Stimulated activated CD8-positive, alpha-beta memory T cell treated with anti-CD3 and anti-CD28 coated beads, Interleukin-12 subunit alpha, Interleukin-12 subunit beta, amount 100 ng/mL, for 1 hour (primary cell): ENCODE results near the gene FZD2.
"Not testable (repeated sequence)": the region's sequence is repeated elsewhere in the genome, so short reads cannot be mapped to it uniquely, and the experiment has no call there.

Source experiments
- DNase-seq: peaks from one replicate; pipeline ENCODE4 v3.0.0-alpha.2; 2020; ENCODE audit warnings: low read depth

FZD2 gene

DNA sequence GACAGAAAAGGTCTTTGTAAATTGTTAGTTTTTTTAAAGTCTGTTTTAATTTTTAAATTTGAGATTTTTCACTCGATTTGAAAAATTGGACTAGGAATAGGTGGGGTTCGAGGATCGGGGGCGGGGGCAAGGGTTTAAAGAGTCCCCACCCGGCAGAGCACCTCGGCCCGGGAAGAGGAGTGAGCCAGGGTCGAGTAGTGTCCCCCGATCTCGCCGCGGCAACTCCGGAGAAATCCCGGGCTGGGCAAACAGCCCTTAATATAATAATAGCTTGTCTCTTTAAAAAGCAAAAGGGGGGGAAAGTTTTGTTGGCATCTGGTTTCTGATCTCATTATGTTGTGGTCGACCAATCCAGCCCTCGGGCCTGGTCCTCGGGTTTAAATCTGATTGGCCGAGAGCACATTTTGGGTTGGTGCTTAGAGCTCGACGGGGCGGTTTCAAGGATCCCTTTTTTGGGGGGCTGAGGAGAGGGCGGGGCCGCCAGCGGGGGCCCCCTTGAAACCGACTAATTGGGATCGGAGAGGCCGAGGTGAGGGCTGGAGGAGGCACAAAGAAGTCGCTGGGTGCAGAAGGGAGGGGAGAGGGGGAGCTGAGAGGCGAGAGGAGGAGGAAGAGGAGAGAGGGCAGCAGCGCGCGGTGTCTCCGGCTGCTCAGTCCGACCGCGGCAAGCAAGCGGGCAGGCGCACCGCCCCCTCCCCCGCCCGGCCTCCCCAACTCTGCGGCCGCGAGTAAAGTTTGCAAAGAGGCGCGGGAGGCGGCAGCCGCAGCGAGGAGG is at the start of gene FZD2:
Gene FZD2 (plus strand): TSS at position 653 of the 775 bp plus-strand sequence. CDS start 205 bp downstream, outside the sequence.
- DNase-seq, result peak; percentile 42

DNA sequence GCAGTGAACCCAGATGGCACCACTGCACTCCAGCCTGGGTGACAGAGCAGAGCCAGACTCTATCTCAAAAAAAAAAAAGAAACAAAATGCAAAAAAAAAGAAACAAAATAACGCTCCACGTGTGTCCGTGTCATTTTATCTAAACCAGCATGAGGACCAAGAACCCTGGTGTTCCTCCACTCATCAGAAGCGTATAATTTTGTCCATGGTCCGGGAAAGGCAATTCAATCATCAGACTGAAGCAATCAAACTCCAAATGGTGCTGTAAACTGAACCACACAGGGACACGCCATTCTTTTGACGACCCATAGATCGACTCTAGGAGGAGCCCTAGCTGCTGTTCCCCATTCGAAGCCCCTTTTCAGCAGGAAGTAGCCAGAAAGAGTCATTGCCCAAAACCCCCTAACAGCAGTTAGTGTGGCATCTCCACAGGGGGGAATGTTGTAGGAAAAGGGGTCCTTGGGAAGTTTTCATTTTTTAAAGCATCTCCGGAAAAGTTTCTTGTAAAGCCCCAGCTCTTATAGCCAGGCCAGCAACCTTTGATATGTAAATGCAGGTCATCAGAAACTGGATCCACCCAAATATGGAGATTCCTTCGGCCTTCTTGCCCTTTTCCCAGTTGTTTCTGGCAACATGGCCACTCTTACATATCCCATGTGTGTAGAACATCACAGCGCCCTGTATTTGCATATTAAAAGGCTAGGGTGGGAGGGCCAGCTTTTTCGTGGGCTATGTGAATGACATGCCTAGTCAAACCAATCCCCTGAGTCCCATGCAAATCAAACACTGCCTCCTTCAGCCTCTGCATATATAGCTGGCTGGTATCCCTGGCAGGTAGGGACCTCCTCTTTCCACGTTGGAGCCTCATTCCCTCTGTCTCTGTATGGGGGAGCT is 45.8 kb upstream of the FZD2 start:
- DNase-seq, result not testable (repeated sequence)

DNA sequence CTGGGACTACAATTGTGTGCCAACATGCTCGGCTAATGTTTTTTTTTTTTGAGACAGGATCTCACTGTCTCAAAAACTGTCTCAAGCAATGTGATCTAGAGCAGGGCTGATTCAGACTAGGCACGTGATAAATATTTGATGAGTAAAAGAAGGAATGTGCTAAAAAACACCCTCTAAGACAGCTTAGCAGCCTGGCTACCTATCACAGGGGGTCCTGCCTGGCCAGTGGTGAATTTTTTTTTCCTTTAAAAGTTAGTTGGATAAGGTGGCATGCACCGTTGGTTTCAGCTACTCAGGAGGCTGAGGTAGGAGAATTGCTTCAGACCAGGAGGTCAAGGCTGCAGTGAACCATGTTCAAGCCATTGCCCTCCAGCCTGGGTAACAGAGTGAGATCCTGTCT is 39.3 kb upstream of the FZD2 start:
- no peak for DNase-seq

DNA sequence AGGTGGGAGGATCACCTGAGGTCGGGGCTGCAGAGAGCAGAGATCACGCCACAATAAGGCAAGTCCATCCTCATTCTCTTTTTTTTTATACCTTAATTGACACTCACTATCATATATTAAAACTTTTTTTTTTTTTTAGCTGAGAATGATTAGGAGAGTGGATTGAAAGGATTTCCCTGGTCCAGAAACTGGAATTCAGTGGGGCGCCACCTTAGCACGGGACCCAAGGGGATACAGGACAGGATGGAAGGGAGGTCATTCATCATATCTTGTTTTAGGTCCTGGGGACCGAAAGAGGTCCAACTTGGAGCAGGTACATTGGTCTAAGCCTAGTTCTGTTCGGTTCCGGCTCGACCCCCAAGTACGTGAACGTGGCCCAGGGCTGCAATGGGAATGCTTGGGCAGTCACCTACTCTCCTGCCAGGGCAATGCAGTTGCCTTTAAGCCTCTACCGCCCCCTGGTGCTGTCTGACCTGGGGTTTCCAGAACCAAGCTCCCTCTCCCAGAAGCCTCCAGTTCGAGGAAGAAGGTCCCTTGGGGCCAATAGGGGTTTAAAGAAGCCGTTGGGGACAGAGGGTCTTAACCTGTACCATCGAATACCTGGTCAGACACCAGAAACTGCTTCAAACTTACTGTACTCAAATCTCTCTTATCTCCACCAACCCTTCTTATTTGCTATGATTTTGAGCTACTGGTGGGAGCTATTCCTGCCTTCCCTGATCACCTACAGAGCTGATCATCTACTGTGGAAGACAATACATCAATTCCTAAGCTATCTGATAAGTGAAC is 34.2 kb upstream of the FZD2 start:
- peak; percentile 20 for DNase-seq

DNA sequence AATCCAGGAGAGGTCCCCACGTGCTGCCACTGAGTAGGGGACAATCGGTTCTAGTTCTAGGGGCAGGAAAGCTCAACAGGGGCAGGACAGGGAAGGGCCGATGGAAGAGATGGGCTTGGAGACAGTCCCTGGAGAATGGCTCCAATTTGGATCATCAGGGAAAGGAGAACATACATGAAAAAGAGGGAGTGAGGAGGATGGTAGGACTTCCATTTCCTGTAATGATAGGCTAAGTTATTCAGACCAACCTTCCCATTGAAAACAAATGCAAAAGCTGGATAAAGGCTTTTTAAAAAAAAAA is 33.7 kb upstream of the FZD2 start:
- no peak for DNase-seq

DNA sequence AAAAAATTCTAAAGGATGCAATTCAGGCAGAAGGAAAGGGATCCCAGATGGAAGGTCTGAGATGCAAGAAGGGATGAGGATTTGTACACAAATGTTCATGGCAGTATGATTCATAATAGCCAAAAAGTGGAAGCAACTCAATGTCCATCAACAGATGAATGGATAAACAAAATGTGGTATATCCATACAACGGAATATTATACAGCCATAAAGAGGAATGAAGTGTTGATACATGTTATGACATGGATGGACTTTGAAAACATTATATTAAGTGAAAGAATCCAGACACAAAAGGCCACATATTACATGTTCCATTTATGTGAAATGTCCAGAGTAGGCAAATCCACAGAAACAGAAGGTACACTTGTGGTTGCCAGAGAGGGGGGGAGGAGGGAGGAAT is 30.2 kb upstream of the FZD2 start:
- no peak for DNase-seq

DNA sequence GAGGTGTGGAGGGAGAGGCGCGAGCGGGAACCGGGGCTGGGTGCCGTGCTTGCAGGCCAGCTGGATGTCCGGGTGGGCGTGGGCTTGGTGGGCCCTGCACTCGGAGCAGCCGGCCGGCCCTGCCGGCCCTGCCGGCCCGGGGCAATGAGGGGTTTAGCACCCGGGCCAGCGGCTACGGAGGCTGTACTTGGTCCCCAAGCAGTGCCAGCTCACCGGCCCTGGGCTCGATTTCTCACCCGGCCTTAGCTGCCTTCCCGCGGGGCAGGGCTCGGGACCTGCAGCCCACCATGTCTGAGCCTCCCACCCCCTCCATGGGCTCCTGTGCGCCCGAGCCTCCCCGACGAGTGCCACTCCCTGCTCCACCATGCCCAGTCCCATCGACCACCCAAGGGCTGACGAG is 29.3 kb upstream of the FZD2 start:
- DNase-seq, result no peak

DNA sequence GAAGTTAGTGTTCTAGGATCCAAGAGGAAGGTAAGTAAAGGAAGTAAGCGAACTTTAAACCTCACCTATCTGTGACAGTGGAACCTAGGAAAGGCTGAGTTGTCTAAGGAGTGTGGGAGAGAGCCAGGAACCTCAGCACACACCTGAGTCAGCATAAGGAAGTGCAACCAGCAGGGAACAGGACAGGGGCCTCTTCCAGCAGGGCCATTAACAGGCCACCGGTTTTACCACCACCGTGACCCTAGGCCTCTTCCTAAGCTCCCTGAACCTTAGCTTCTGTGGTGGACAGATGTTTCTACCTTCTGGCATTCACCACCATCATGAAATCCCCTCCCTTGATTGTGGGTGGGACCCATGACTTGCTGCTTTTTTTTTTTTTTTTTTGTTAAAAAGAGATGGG is 27.4 kb upstream of the FZD2 start:
- no peak for DNase-seq

DNA sequence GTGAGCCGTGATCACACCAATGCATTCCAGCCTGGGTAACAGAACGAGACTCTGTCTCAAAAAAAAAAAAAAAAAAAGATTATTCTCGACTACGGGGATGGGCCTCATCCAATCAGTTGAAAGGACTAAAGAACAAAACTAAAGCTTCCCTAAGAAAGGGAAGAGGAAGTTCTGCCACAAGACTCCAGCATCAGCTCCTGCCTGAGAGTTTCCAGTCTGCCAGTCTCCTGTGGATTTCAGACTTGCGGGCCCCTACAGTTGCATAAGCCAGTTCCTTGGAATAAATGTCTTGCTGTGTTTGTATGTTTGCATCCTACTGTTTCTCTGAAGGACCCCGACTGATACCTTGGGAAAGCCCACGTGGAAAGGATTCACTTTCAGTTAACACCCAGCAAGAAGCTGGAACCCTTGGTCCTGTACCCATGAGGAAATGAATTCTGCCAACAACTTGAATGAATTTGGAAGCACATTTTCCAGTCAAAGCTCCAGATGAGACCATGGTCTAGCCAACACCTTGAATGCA is 26.3 kb upstream of the FZD2 start:
- DNase-seq, result no peak

DNA sequence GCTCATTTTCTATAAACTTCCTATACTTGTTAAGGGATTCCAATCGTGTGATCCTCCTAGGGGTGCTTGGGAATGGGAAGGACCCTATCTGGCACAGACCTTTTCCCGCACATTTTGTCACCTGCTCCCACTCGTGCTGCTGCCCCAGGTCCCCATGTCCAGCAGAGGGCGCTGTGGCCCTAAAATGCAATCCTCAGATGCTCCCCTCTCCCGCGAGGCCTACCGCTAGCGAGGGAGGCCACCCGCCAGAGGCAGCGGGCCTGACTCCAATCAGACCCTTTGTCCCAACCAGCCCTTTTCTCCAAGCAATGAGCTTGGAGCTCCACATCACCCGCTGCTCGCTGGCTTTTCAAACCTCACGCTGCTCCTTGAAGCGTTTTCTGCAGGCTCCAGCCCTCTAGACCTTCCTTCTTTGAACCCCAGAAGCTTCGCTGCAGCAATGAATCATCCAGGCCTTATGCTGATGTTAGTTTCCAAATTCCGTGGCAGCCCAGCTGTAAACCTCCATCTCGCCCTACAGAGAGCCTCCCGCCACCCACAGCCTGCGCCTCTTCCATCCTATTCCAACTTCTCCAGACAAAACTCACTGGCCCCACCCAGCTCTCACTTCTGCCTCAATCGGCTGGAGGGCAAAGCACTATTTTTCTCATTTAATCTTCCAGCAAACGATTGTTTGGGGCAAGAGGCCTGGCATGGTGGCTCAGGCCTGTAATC is 23.6 kb upstream of the FZD2 start:
- peak; percentile 80 for DNase-seq

DNA sequence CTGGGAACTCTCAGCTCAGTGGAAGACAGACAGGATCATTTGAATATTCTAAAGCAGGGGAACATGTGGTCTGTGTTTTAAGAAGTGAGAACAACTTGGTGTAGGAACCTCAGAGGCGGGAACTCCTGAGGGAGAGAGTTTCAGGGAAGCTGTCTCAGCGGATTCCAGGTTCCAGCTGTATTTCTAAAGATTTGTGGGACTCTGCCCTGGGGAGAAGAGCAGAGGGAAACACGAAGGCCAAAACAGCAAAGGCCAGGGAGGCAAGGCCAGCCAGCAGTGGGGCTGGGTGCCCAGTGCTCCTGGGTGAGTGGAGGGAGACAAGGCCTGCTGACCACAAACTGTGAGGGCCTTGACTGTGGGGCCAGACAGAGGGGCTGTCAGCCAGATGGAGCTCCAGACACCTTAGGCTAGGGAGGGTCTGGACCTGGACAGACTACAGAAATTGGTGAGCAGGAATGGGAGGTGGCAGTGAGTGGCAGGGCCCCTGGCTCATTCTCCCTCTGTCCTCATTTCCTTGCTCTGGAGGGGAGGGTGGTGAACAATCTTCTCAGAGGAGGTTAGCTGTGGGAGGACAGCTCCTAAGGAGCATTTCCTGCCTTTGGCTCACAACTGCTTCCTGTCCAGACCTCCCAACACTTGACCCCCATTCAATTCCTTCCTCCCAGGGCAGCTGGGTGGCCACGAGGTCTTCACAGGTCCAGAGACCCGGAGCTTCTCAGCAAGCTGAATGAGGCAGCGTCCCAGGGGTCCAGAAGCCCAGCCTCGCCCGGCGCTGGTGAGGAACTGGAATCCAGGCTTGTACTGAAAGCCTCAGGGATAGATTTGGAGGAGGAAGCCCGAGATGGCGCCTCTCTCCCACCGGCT is 21.0 kb upstream of the FZD2 start:
- no peak for DNase-seq

DNA sequence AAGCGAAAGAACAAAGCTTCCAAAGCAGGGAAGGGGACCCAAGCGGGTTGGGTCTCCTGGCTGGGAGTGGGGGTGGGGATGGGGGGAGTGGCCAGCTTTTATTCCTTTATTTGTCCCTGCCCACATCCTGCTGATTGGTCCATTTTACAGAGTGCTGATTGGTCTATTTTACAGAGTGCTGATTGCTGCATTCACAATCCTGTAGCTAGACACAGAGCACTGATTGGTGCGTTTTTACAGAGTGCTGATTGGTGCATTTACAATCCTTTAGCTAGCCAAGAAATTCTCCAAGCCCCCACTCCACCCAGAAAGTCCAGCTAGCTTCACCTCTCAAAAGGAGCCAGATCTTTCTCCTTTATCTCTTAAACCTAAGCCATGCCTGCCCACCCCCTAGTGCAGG is 19.4 kb upstream of the FZD2 start:
- not testable (repeated sequence) for DNase-seq

DNA sequence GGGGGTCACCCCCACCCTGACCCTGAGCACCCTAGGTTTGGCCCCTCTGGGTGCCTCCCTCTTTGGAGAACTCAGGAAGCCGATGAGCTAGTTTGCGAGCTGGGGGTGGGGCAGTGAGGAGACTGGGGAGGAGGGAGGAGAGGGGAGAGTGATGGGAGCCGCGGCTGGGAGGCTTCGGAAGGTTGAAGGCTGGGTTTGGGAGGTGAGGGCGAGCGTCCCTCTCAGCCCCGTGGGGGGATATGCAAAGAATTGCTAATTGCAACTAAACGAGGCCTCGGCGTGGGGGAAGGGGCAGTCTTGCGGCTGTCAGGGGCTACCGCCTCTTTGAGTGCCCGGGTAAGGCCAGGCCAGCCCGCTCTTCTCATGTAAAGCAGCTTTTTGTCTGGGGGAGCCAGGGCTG is 17.6 kb upstream of the FZD2 start:
- DNase-seq, result no peak

DNA sequence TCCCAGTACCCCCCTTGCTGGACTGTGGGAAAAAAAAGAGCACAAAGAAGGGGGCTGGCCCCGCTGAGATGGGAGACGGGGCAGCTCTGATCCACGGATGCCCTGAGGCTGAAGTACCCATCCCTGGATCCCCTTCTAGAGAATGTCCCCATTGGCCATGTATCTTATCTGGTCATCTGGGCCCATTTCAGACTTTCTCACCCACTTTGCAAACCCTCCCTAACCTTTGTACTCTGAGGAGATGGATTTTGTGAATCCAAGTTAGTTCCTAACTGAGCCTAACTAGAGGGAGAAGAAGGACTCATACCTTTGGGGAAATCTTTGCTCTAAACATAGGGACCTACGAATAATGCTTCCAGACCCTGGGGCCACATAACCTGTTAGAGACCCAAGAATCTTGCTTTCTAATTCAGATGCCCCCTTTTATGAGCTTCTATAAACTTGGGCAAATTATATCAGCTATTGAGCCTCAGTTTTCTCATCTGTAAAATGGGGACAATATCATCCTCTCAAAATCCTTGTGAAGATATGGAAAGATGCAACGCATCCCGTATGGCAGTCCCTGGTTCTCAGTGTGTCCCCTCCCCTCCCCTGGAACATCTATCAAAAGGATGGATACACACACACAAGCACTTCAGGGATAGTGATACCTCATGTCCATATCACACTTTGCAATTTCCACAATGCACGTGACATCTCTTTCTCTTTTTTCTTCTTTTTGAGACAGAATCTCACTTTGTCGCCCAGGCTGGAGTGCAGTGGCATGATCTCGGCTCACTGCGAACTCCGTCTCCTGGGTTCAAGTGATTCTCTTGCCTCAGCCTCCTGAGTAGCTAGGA is 16.8 kb upstream of the FZD2 start:
- DNase-seq, result no peak

DNA sequence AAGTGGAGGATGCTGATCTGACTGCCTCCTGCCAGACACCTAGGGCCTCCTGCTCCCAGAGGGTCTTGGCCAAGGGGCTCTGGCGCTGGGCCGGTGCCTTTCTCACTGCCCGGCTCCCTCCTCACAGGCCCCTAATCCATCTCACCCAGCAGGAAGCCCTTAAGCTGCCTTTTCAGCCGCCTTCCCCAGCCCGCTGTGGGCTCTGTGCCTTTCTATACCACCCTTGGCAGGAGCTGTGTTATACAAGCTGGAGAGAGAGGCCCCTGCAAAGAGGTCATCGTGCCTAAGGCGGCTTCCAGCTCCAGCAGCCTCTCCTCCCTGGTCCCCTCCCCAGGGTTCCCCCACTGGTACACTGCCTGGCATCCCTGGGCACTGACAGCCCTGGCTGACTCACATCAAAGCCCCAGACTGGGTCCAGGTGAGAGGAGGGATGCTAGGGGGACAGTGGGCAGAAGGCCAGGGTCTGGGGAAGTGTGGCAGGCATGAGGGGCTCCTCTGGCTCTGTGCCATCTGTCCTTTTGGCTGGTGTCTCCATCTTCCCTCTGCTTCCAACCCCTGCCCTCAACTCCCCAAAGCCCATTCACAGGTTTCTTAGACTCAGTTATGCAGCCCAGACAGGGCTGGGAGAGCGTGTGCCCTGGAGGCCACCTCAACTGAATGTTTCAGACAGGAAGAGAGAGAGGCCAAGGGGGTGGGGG is 15.3 kb upstream of the FZD2 start:
- DNase-seq, result no peak

DNA sequence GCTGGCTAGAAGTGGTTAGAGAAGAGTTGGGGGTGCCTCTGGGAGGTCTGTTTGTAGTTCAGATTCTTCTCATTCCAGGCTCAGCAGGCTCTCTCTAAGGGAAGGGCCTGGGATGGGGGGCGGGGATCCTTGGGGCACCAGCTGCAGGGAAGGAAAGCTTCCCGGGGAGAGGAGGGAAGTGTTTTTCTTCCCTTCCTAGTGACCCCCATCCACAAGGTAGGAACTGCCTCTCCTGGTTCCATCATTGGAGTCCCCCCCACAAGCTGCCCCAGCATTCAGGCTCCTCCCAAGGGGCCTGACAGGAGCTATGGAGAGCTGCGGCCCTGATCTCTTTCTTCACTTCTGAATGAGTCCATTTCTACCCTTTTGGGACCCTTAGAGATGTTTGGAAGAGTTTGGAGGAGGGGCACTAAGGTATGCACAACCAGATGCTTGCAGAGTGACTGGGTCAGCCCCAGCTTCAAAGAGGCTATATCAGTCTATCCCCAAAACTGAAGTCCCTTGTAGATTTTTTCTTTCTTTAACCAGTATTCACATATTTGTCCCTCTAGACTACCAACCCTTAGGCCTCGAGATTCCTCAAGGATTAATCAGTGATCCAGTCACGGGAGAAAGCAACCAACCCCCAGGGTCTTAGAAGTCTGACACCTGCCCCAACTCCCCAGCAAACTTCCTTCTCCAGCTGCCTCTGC is 13.9 kb upstream of the FZD2 start:
- DNase-seq, result no peak

DNA sequence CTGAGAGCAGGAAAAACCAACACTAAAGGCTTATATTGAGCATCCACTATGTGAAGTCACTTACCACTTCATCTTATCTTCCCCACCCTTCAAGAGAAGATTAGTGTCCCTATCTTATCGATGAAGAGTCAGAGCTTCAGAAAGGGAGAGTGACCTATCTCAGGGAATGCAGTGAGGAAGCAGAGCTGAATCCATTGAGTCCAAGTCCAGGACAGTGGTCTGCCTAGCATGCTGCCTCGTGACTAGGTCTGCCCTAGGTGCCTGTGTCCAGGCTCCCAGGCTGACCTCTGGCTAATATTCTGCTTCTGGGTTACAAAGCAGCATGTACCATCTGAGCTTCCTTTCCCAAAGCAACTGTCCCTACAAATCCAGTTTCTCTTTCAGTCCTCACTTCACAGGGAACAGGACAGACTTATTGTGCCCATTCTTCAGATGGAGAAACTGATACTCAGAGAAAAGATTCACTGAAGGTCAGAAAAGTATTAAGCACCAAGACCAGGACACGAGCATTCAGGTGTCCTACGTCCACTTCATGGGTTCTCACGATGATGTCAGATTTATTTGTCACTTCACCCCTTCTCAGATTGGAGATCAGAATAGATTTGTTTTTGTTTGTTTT is 13.3 kb upstream of the FZD2 start:
- DNase-seq, result no peak
